ENCODE data around the gene ACTRT2.

GRCh38 chr1:3065396-3065795 is 44.1 kb downstream of the ACTRT2 start:
- TF ChIP-seq CTCF (conservative IDR thresholded peaks at IDR 0.05 in 1 of 2, IDR thresholded peaks at IDR 0.05 in 1 of 2; ENCODE audit: extremely low read depth in 1 of 2, insufficient read depth in 1 of 2, low read depth in 1 of 2, low read length in 2 of 2), result no peak
- TF ChIP-seq EZH2 (IDR thresholded peaks at IDR 0.05; ENCODE audit: borderline replicate concordance, low read length), result no peak
